KBM-7 (cell line): ENCODE measurements around the gene SRGAP2C.
A peak's percentile ranks its signal among the peaks of the same experiment; 100 is the strongest.
"Not testable (repeated sequence)": the region's sequence is repeated elsewhere in the genome, so short reads cannot be mapped to it uniquely, and the experiment has no call there.

Experiments
- DNase-seq: peaks from one replicate; pipeline ENCODE4 v3.0.0-alpha.2; 2015
- in situ Hi-C: fragments of 300-500 bp; cut with MboI; formaldehyde crosslinking; loops from 2 replicates; pipeline ENCODE4 v1.14.3; 2020; ENCODE audit warnings: low sequenced_read_pairs, low pct_unique_long_range_greater_than_20kb, mixed read lengths

Gene SRGAP2C

DNA sequence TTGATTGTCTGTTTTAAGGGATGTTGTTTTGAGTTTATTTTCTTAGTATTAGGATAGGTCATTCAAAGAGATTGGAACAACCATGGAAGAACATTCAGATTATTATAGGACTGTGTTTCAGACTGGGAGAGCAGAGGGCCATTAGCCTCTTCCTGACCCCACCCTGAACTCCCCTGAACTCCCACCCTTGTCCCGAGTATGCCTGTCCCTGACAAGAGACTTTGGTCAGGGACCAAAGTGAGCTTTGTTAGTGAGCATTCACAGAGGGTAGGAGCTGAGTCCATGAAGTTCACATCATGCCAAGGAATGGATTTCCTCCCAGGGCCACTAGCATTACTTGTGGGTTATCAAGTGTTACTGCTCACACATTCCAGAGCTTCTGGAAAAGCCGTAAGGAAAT lies 172.0 kb downstream of the SRGAP2C start:
- in situ Hi-C loops, DNase-seq: not testable (repeated sequence)

DNA sequence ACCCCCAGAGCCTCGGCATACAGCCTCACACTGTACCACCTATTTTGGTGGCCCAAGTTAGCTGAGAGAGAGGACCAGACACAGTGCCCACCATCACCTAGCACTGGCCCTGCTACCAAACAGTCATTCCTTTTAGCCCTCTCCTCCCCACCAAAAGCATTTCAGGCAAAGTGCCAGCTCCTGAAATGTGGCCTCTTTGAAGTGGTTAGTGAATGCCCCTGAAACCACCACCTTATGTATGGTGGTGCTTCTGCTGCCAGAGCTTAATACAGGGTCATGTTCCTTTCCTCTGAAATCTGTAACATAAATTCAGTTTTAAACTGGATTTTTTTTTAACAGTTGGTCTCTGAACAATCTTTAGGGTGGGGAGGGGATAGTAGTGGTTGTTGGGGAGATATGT lies 175.8 kb downstream of the SRGAP2C start:
- DNase-seq, in situ Hi-C loops: not testable (repeated sequence)

DNA sequence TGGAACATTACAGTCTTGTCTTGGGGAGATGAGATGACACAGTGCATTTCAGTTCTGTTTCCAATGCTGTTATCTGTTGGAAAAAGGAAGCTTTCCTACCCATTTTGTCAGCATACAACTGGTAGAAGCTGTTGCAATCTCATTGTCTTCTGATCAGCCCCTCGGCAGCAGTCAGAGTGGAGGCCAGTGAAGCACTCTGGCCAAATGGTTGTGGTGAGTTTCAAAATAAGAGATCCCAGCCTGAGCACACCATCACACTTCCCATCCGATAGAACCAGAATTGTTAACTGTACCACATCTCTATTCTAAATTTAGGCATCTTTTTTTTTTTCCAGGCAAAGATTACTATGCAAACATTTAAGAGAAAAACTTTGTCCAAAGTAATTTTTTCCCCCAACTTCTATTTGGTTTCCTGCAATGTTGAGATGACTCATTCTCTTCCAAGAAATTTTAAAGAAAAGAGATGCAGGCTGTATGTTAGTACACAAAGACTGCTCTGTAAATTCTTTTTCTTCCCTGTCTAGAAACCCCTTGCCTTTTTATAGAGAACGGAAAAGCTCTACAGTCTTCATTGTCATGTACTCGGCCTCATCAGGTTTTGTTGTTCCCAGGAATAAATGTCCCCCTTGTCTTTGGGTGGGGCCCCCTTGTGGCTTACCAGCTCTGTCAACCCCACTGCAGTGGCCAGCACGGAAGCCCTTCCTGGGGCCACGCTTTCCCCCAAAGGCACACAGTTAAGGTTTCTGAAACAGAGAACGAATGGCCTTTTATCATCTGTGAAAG lies 176.9 kb downstream of the SRGAP2C start:
- in situ Hi-C loops, DNase-seq: not testable (repeated sequence)

DNA sequence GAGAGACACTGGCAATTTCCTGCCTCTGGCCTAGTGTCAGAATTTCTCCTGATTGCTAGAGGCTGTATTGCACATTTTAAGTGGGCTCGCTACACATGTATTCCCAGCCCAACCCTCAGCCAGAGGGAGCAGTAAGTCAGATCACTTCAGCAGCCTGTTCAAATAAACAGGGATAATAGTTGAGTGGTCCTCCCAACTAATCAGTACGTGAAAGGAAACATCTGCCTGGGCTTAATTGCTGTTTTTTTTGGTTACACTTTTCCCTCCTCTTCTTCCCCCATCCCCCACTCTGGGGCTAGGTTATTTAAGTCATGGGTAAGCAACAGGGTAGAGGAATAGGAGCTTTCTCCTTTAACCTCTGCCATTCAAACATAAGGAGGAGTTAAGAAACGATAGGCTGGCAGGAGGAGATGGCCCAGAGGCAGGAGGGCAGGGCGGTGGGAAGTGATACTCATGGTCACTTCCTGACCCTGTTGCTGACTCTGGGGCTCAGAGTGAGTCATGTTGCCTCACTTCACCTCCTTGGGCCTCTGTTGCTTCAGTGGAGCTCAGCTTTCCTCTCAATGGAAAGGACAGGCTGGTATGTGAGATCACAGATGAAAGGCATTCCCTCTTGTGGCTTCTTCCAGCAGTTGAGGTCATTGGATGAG lies 177.6 kb downstream of the SRGAP2C start:
- in situ Hi-C loops = not testable (repeated sequence)

DNA sequence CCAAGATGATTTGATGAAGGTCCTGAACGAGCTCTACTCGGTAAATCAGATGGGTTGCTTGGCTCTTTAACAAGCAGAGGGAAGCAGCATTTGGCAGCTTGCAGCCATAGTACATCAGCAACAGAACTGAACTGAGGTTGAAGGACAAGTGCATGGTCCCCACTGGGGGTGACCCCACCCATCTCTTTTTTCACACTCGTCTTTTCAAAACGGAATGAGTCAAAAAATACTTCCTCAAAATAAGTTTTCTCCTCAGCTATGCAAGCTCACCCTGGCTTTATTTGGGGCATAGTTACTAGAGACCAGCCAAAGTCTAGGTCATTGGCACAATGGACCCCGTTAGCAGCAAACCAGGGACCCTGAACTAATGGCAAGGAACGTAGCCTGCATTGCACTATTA lies 180.5 kb downstream of the SRGAP2C start:
- in situ Hi-C loops, DNase-seq: not testable (repeated sequence)

More for the DNA sequence above, 177.6 kb downstream of the SRGAP2C start:
- DNase-seq = not testable (repeated sequence)

DNA sequence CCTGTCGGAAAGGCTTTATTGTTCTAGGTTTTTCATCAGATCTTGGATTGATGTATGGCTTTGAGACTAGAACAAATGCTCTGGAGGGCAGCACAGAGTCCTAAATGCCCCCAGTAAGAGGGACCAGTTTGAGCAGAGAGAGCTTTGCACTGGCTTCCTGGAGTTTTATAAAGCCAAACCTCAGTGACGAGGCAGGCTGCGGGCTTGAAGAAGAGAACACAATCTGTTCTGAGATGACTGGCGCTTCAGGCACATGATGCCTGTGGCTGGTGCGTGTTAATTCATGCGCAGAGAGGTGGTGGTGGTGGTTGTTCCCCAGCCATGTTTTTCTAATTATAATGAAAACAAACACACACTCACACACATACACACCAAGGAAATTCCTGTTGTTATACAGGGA lies 180.9 kb downstream of the SRGAP2C start:
- DNase-seq = peak; percentile 19
- in situ Hi-C loops = not testable (repeated sequence)

DNA sequence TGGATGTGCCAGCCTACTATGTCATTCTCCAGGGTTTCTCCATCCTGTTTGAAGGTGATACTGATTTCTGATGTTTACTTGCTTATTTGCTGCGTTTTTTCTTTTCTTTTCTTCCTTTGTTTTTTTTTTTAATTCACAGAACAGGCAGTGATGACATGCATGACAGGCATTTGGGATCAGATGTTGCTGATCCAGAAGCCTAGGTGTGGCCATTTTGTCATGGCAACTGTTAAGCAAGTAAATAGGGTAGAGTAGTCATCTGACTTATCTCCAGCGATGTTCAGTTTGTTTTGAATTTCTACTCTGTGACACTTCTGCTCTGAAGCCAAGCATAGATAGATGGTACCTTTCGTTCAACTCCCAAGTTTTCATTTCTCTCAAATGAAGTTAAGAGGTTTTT lies 181.4 kb downstream of the SRGAP2C start:
- DNase-seq, in situ Hi-C loops: not testable (repeated sequence)

DNA sequence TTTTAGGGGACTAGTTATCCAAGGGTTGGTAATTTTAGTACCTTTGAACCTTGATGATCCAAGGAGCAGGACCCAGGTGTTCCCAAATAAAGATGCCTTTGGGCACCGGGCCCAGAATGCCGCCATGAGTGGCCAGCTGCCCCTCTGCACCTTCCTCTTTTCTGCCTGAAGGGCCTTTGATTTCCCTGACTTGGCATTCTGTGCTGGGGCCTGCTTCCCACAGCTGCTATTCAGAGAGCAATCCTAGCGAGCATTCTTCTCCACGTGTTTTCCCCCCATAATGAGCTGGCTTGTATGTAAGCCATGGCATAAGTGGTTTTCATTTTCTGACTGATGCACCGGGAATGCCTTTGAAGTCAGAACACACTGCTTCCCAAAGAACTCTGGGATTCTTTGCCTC lies 184.1 kb downstream of the SRGAP2C start:
- DNase-seq, in situ Hi-C loops: not testable (repeated sequence)

DNA sequence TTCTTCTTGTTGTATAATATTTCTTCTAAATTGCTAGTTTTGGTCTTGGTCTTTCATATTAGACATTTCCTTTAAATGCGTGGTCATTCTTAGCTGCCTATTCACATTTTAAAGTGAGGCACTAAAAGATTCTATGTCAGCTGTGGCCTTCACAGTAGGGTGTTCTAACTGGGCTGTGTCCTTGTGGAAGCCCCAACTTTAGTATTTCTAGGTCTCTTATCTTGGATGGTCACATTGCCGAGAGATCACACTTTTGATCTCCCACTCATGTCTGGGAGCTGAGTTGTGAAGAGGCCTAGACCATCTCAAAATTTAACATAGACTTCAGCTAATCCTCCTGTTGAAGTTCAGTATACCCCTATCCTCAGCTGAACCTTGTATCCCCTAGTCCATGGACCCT lies 185.2 kb downstream of the SRGAP2C start:
- DNase-seq, in situ Hi-C loops: not testable (repeated sequence)

DNA sequence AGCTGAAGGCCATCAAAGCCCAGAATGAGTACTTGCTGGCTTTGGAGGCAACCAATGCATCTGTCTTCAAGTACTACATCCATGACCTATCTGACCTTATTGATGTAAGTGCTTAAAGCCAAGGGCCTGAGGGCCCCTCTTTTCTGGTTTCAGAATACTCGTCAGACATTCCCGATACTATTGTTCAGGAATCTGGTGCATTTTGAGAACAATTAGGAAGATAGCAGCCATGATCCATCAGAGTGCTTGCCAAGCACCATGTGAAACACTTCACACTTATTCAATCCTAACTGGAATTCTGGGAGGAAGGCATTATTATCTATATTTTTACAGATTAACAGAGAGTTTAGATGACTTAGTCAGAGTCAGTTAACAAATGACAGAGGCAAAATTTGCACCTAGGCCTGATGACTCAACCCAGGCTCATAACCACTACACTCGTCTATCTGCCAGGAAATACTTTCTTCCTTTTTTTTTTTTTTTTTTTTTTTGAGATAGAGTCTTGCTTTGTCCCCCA lies 190.1 kb downstream of the SRGAP2C start:
- in situ Hi-C loops, DNase-seq: not testable (repeated sequence)

DNA sequence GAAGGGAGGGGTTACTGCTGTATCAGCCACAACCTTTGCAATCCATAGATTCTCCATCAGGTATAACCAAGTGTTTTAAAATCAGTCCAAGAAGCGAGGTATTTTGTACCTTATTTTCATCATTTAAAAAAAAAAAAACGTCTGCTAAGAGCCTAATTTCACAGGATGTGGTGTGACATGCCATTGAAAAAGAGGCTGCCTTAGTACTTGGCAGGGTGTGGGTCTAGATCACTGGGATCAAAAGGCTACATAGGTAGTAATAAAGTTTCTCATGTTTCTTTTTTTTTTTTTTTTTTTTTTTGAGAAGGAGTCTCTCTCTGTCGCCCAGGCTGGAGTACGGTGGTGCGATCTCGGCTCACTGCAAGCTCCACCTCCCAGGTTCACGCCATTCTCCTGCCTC lies 192.2 kb downstream of the SRGAP2C start:
- DNase-seq, in situ Hi-C loops: not testable (repeated sequence)

DNA sequence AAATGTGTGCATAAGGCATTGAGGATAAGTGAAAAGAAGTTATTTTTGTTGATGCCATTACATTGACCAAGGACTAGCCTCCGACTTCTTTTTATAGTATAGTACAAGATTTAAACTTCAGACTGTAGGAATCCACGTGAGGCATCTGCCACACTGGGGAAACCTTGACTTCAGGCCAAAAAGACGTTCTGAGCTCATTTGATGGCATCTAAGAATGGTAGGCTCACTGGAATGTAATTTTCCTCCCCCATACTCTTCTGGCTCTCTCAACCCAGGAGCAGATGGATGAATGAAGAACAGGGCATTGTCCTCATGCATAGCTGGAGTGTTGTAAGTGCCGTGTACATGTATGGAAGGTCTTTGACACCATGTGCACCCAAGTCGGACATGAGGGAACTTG lies 194.0 kb downstream of the SRGAP2C start:
- in situ Hi-C loops, DNase-seq: not testable (repeated sequence)

DNA sequence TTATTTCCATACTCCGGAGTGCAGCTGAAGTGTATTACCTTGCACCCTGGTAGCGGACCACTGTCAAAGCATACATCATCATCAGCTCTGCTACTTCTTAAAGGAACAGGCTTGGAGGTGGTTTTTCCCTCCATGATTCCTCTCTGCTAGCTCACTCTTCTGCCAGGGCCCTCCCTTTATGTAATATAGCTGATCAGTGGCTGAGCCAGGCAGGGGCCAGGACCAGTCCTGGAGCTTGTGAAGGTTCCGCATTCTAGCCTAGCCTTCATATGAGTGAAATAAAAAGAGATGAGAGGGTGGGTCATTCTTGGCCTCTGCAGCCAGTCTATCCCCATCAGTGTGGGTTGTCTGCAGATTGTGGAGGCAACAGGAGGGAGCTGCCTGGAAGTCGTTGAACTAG lies 200.0 kb downstream of the SRGAP2C start:
- in situ Hi-C loops, DNase-seq: not testable (repeated sequence)

DNA sequence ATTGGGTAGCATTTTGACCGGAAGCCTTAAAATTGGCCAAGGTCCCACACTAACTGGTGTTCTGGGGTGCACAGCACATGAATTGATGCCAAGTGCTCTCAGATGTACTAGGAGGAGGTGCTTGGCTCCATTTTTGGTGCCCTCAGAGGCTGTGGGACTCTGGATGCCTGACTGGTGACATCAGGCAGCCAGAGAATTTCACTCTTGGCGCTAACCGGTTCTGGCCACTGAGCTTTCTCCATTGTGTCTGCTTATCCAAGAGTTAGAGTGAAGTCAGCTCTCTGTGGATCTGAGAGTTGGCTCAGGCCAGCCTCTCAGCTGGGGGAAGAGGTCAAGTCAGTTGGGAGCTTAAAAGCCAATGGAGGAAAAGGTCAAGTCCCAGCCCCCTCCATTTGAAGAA lies 200.4 kb downstream of the SRGAP2C start:
- in situ Hi-C loops, DNase-seq: not testable (repeated sequence)

DNA sequence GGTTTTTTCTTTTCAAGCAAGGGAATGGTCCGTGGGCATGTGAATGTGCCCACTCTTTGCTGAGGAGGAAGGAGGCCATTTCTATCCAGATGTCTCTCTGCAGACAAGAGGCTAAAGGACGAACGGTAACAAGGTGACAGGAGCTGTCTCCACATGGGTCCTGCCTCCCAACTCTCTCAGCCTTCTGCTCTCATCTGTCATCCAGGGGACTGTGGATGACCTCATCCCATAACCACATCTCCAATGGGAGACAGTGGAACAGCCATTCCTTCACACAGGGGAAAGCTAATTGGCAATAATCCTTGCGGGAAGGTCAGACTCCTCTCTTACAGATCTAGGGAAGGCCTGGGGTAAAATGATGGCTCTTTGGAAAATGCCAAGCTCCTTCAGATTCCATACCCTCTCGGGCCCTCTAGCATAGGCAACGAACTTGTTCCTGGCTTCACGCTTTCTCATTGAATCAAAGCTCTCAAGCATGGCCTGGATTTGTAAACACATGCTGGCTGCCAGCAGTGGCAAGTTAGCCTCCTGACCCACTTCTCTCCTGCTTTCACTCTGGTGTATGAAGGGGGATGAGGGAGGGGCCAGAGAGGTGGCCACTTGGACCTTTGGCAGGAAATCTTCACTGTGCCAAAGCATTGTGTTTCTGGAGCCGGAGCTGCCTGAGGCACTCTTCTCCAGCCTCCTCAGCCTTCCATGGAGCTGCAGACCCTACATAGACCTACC lies 201.0 kb downstream of the SRGAP2C start:
- in situ Hi-C loops, DNase-seq: not testable (repeated sequence)

DNA sequence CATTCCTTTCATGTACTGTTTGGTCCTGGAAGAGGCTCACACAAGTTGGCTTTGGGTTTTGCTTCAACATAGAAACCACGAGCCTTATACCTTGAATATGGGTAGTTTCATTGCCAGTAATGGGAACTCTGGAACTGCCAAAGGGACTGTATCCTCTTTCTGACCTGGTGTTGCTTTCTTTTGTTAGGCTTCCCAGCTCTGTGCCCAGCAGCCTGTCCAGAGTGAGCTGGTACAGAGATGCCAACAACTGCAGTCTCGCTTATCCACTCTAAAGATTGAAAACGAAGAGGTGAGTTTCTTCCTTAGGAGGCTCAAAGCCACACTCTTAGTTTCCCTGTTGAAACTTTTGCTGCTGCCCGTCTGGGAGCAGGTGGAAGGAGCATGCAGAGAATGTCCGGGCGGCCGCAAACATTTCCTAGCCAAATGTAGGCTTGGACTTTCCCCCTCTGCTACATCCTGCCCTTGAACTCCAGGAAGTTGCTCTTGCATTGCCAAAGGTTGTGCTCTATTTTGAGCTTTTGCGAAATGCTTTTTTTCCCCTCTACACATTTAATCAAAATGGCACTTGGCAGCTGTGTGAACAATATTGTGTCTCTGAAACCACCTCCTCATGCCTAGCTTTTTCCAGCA lies 201.7 kb downstream of the SRGAP2C start:
- in situ Hi-C loops, DNase-seq: not testable (repeated sequence)

DNA sequence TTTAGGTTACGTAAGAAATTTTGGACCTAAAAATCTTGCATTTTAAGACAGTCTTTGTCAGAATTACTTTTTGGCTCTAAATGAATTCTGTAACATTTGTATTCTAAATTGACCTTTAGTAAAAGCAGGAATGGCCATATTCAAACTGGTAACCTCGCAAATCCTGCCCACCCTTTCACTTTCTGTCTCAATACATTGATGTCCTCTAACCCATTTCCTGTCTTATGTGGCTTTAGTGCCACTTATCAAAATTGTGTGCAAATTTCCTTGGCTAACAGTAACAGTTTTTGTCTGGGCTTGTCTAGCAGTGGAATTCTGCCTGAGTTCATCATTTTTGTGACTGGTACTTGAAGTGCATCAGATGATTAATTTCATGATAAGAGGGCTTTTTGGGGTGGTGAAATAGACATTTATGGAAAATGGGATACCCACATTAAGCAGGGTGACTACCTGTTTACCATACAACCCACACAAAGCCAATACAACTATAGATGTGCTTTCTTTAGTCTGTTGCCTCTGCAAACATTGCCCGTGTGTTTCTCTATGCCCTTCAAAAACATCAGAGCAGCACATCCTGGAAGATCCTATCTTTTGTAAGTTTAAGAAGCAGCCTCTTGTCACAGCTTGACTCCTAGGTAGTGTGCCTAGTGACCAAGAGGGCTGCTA lies 205.3 kb downstream of the SRGAP2C start:
- in situ Hi-C loops, DNase-seq: not testable (repeated sequence)

DNA sequence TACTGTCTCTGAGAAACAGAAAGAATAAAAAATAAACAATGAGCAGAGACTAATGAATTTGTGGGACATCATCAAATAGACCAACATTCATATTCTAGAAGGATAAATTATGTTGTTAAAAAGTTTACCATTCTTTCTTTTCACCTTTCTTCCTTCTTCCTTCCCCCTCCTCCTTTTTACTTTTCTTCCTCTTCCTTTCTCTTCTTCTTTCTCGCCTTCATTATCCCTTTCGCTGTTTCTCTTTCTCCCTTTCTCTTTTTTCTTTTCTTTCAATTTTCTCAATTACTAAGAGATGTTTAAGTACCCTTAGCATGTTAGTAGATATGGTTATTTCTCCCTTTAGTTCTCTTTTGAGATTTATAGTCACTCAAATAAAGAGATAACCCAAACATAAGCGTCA lies 207.4 kb downstream of the SRGAP2C start:
- in situ Hi-C loops, DNase-seq: not testable (repeated sequence)
